SK-N-SH treated with all-trans-retinoic acid at 6 μM for 48 hours (cell line): ENCODE results near the gene CST7.

Source experiments
- ATAC-seq: fragments of 200-7000 bp; cut with Tn5 transposase; 3 replicates; pipeline ENCODE4 v1.9.1; 2020; ENCODE audit warnings: mild to moderate bottlenecking, moderate library complexity
- ARNTL ChIP-seq: fragments of 450-650 bp; formaldehyde crosslinking; IDR thresholded peaks from 2 replicates; pipeline ENCODE4 v1.5.0; 2020; ENCODE audit warnings: low read depth, mild to moderate bottlenecking, moderate library complexity, borderline replicate concordance
- BACH2 ChIP-seq: fragments of 250-450 bp; sonication (Bioruptor Pico); IDR thresholded peaks from 2 replicates; pipeline ENCODE4 v1.9.0; 2021; ENCODE audit warnings: mild to moderate bottlenecking, borderline replicate concordance
- CSDC2 ChIP-seq: fragments of 250-450 bp; sonication (Bioruptor Pico); IDR thresholded peaks from 2 replicates; pipeline ENCODE4 v1.5.0; 2020; ENCODE audit warnings: mild to moderate bottlenecking, moderate library complexity
- CSRNP3 ChIP-seq: fragments of 250-450 bp; sonication (Bioruptor Pico); IDR thresholded peaks from 2 replicates; pipeline ENCODE4 v1.5.1; 2021; ENCODE audit warnings: mild to moderate bottlenecking, moderate library complexity
- ESRRG ChIP-seq: fragments of 250-450 bp; sonication (Bioruptor Pico); IDR thresholded peaks from 2 replicates; pipeline ENCODE4 v1.6.1; 2021; ENCODE audit warnings: mild to moderate bottlenecking
- GLIS3 ChIP-seq: fragments of 250-450 bp; sonication (Bioruptor Pico); IDR thresholded peaks from 2 replicates; pipeline ENCODE4 v1.5.0; 2020; ENCODE audit warnings: mild to moderate bottlenecking, moderate library complexity
- ISL1 ChIP-seq: fragments of 250-450 bp; sonication (Bioruptor Pico); IDR thresholded peaks from 2 replicates; pipeline ENCODE4 v2.1.2; 2022; ENCODE audit warnings: mild to moderate bottlenecking, moderate library complexity
- OSR1 ChIP-seq: fragments of 250-450 bp; sonication (Bioruptor Pico); IDR thresholded peaks from 2 replicates; pipeline ENCODE4 v1.8.0; 2022; ENCODE audit warnings: moderate library complexity, mild to moderate bottlenecking, inconsistent platforms
- PATZ1 ChIP-seq: fragments of 250-450 bp; sonication (Bioruptor Pico); IDR thresholded peaks from 2 replicates; pipeline ENCODE4 v1.8.0; 2020; ENCODE audit warnings: mild to moderate bottlenecking, moderate library complexity, borderline replicate concordance
- POU6F1 ChIP-seq: fragments of 250-450 bp; sonication (Bioruptor Pico); IDR thresholded peaks from 2 replicates; pipeline ENCODE4 v1.8.0; 2021; ENCODE audit warnings: low read depth, mild to moderate bottlenecking, moderate library complexity, borderline replicate concordance
- PPARA ChIP-seq: fragments of 250-450 bp; sonication (Bioruptor Pico); IDR thresholded peaks from 2 replicates; pipeline ENCODE4 v1.5.0; 2020; ENCODE audit warnings: mild to moderate bottlenecking, borderline replicate concordance
- RARB ChIP-seq: fragments of 250-450 bp; sonication (Bioruptor Pico); IDR thresholded peaks from 2 replicates; pipeline ENCODE4 v1.8.0; 2021; ENCODE audit warnings: mild to moderate bottlenecking, moderate library complexity
- SNAI2 ChIP-seq: fragments of 250-450 bp; sonication (Bioruptor Pico); IDR thresholded peaks from 2 replicates; pipeline ENCODE4 v1.5.0; 2020; ENCODE audit warnings: mild to moderate bottlenecking, moderate library complexity
- TCF4 ChIP-seq: fragments of 250-450 bp; sonication (Bioruptor Pico); IDR thresholded peaks from 2 replicates; pipeline ENCODE4 v1.8.0; 2021; ENCODE audit warnings: mild to moderate bottlenecking, moderate library complexity, borderline replicate concordance
- TOX ChIP-seq: fragments of 250-450 bp; sonication (Bioruptor Pico); IDR thresholded peaks from 2 replicates; pipeline ENCODE4 v1.8.0; 2021; ENCODE audit warnings: mild to moderate bottlenecking, moderate library complexity, borderline replicate concordance
- TSHZ2 ChIP-seq: fragments of 250-450 bp; sonication (Bioruptor Pico); IDR thresholded peaks from 2 replicates; pipeline ENCODE4 v1.5.0; 2020; ENCODE audit warnings: mild to moderate bottlenecking, moderate library complexity
- ZC3H10 ChIP-seq: fragments of 250-450 bp; sonication (Bioruptor Pico); IDR thresholded peaks from 2 replicates; pipeline ENCODE4 v1.5.1; 2021; ENCODE audit warnings: mild to moderate bottlenecking, moderate library complexity
- ZFP3 ChIP-seq: fragments of 250-450 bp; sonication (Bioruptor Pico); IDR thresholded peaks from 2 replicates; pipeline ENCODE4 v1.5.0; 2020; ENCODE audit warnings: mild to moderate bottlenecking, moderate library complexity
- ZFP30 ChIP-seq: fragments of 450-650 bp; formaldehyde crosslinking; IDR thresholded peaks from 2 replicates; pipeline ENCODE4 v1.5.0; 2022; ENCODE audit warnings: mild to moderate bottlenecking, moderate library complexity
- ZNF565 ChIP-seq: fragments of 450-650 bp; formaldehyde crosslinking; conservative IDR thresholded peaks from 2 replicates; pipeline ENCODE4 v1.5.0; 2020; ENCODE audit warnings: low read depth, mild to moderate bottlenecking, moderate library complexity
- ZNF70 ChIP-seq: fragments of 450-650 bp; formaldehyde crosslinking; IDR thresholded peaks from 2 replicates; pipeline ENCODE4 v1.5.0; 2020; ENCODE audit warnings: mild to moderate bottlenecking, moderate library complexity
- ZNF8 ChIP-seq: fragments of 450-650 bp; formaldehyde crosslinking; IDR thresholded peaks from 2 replicates; pipeline ENCODE4 v1.5.0; 2020; ENCODE audit warnings: mild to moderate bottlenecking, moderate library complexity

Gene CST7

GRCh38 chr20:24949756-24950127 lies 673 bp downstream of the CST7 start:
- ATAC-seq = 0 out of 3 replicates have a peak, but pooled peaks have one; percentile 11
- no peak for TF ChIP-seq ZNF70 (CRISPR knock-in tag)
- TF ChIP-seq TOX = no peak
- no peak for TF ChIP-seq BACH2 (CRISPR knock-in tag)
- TF ChIP-seq ARNTL (CRISPR knock-in tag) = no peak
- no peak for TF ChIP-seq ISL1 (CRISPR knock-in tag)
- TF ChIP-seq ZFP30 (CRISPR knock-in tag) = no peak
- TF ChIP-seq OSR1 (CRISPR knock-in tag) = no peak
- TF ChIP-seq ZNF8 (CRISPR knock-in tag) = no peak
- TF ChIP-seq SNAI2 (CRISPR knock-in tag) = no peak
- TF ChIP-seq CSRNP3 (CRISPR knock-in tag) = no peak
- no peak for TF ChIP-seq ZC3H10 (CRISPR knock-in tag)
- no peak for TF ChIP-seq PATZ1 (CRISPR knock-in tag)
- TF ChIP-seq ZFP3 (CRISPR knock-in tag) = no peak
- TF ChIP-seq RARB (CRISPR knock-in tag) = no peak

GRCh38 chr20:24950128-24950835 lies 1.2 kb downstream of the CST7 start:
- ATAC-seq = peak; percentile 42
- no peak for TF ChIP-seq TOX
- TF ChIP-seq CSRNP3 (CRISPR knock-in tag) = no peak
- no peak for TF ChIP-seq ZNF8 (CRISPR knock-in tag)
- no peak for TF ChIP-seq ARNTL (CRISPR knock-in tag)
- no peak for TF ChIP-seq ZNF565 (CRISPR knock-in tag)
- TF ChIP-seq OSR1 (CRISPR knock-in tag) = no peak
- no peak for TF ChIP-seq PATZ1 (CRISPR knock-in tag)
- no peak for TF ChIP-seq TCF4 (CRISPR knock-in tag)
- TF ChIP-seq PPARA (CRISPR knock-in tag) = no peak

- ATAC-seq = peak; percentile 19; the same call in 1 of the 3 replicates
- TF ChIP-seq ARNTL (CRISPR knock-in tag) (no peak), SNAI2 (CRISPR knock-in tag) (no peak), OSR1 (CRISPR knock-in tag) (no peak), RARB (CRISPR knock-in tag) (no peak), POU6F1 (CRISPR knock-in tag) (no peak), TCF4 (CRISPR knock-in tag) (no peak), ZNF565 (CRISPR knock-in tag) (no peak), ESRRG (no peak), BACH2 (CRISPR knock-in tag) (no peak), CSDC2 (CRISPR knock-in tag) (no peak), ZFP30 (CRISPR knock-in tag) (no peak), TSHZ2 (CRISPR knock-in tag) (no peak), ZNF8 (CRISPR knock-in tag) (no peak), CSRNP3 (CRISPR knock-in tag) (no peak), PPARA (CRISPR knock-in tag) (no peak), ZFP3 (CRISPR knock-in tag) (no peak), ZNF70 (CRISPR knock-in tag) (no peak), GLIS3 (CRISPR knock-in tag) (no peak)
Observed at GRCh38 chr20:24950836-24951525, 1.9 kb downstream of the CST7 start.
